Suppressor macrophage treated with lipopolysaccharide for 1 hour (primary cell): ENCODE measurements around the gene SHMT2.

Source experiments
- DNase-seq, 3 donors: peaks; one replicate each; pipeline ENCODE4 v3.0.0-alpha.2; 2020 to 2022

The SHMT2 gene

GRCh38 chr12:57229046-57229633 is 371 bp upstream of the SHMT2 start:
- DNase-seq, result peak; percentile 40 to 57 (median 56)

DNA sequence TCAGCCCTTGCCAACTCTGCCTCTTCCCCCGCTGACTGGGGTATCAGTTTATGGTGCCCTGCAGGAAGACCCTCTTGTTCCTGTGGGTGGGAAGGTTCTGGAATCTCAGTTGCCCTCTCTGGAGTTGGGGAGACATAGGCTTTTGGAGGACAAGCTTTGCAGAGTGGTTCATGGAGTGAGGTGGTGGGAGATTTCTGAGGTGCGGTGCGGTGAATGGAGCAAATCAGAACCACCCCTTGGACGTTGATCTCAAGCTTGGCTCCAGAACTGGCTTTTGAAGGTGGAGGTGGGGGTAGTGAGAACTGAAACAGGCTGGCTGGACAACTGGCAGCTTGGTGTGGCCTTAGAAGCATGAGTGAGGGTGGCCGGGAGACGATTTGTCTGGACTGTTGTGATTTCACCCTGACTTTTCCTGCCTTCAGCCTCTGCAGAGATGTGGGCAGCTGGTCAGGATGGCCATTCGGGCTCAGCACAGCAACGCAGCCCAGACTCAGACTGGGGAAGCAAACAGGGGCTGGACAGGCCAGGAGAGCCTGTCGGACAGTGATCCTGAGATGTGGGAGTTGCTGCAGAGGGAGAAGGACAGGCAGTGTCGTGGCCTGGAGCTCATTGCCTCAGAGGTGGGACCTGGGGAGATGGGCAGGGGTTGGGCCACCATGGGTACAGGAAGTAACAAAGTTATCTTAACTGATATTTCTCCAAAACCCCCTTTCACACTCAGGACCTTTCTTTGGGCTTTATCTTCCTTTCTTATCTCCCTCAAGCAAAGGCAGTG is 1.1 kb downstream of the SHMT2 start:
- DNase-seq, result no peak

DNA sequence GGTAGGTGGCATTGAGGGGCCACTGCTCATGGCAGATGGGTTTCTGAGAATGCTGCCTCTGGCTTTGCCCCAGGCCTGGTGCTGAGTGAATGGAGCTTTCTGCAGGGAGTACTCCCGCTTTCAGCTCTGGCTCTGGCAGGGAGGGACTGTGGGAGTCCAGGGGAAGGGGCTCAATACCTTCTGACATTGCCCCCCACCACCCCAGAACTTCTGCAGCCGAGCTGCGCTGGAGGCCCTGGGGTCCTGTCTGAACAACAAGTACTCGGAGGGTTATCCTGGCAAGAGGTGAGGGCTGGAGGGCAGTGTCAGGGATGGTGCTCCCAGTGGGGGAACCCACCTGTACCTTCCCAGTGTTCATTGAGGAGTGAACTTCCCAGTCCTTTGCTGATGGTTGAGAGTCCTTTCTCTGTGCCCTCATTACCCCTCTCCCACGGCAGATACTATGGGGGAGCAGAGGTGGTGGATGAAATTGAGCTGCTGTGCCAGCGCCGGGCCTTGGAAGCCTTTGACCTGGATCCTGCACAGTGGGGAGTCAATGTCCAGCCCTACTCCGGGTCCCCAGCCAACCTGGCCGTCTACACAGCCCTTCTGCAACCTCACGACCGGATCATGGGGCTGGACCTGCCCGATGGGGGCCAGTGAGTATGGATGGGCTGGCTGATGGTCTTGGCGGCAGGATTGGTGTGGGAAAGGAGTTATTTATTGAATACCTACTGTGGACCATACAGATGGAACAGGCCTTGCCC is 1.9 kb downstream of the SHMT2 start:
- no peak for DNase-seq

DNA sequence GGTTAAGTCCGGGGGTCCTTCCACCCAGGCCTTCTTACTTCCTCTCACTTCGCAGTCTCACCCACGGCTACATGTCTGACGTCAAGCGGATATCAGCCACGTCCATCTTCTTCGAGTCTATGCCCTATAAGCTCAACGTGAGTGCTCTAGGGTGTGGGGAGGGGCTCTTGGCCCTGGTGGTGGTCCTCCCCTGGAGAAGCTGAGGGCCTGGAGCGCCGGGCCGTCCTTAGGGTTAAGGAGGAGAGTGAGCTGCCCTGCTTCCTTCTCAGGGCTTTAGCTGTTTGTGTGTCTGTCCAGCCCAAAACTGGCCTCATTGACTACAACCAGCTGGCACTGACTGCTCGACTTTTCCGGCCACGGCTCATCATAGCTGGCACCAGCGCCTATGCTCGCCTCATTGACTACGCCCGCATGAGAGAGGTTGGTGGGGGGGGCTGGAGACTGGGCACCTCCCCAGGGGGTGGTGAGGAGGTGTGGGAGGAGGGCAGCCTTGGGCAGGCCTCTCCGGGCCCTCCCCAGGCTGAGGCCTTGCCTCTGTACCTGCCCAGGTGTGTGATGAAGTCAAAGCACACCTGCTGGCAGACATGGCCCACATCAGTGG is 2.7 kb downstream of the SHMT2 start:
- no peak for DNase-seq

GRCh38 chr12:57233357-57234232 is 4.1 kb downstream of the SHMT2 start:
- DNase-seq, result peak; percentile 76 to 79 (median 76)

GRCh38 chr12:57234233-57234570 is 4.7 kb downstream of the SHMT2 start:
- DNase-seq, result no peak

- DNase-seq, result peak; percentile 70 to 76 (median 74)
Measured at GRCh38 chr12:57234571-57235016, 5.1 kb downstream of the SHMT2 start.

GRCh38 chr12:57235017-57235727 is 5.7 kb downstream of the SHMT2 start:
- DNase-seq, result no peak

DNA sequence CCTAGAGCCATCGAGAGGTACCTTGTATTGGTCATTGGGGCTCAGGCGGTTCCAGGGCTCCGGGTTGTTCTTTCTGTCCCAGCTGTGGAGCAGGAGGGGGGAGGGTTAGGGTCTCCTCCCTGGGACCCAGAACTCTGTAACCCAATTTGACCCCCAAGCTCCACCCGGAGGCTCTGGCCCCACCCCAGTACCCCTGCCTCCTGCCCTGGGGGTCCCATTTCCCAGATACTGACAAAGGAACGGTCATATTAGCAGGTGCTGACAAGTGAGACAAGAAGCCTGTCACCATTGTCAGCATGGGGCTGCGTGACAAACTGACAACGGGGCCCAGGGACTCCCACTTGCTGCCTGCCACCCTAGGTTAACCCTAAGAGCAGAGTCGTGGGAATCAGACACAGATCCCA is 6.2 kb downstream of the SHMT2 start:
- no peak for DNase-seq

DNA sequence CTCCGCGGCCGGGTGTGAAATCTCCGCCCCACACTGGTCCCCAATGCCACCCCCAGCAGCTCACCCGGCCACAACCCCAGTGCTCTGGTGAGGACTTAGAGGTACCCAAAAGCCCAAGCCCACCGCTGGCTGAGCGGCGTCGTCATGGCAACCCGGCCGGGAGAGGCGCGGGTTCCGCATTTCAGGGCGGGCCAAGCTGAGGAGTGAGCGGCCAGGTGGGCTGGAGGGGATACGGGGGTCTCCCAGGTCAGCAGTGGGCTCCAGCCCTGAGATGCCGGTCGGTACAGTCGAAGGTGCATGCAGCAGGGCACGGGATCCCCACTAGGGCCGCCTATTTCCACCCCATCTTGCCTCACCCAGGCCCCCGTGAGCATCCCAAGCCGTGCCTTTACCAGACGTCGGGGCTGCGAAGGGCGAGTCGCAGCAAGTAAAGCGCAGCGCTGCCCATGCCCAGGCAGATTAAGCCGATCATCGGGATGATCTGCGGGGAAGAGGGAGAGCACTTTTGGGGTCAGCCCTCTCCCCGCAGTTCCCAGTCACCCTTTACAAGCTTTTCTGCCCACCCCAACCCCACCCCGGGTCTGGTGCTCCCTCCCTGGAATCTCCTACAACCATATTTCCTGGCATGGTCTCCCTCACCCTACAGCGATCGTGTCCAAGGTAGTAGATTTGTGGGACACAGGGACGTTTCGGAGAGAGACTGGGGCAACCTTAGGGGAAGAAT is 6.9 kb downstream of the SHMT2 start:
- no peak for DNase-seq

DNA sequence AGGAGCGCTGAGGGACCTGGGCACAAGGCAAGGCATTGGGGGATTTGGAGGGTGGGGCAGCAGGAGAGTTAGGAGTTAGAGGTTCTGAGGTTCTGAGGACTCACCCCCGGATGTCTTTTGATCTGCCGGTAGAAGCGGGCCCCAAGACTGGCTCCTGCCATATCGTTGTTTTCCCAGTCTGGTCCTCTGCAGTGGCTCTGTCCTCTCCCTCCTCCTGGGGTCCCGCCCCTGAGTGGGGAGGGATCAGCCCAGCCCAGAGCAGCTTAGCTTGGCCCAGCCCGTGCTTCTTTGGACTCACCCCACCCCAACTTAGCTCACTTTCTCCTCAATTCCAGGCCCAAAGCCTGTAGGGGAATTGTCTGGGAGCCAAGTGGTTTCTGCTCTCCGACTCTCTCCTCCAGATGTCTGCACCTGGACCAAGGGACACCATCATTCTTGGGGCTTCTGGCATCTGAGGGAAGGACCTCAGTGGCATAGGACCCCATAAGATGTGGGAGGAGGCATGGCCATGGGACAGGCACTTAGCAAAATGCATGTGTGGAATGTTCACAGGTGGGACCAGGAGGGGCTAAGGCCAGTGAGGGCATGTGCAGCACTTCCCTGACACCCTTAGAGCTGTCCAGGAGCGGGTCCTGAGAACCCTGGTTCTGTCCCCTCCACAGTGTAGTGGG is 7.5 kb downstream of the SHMT2 start:
- DNase-seq, result no peak

DNA sequence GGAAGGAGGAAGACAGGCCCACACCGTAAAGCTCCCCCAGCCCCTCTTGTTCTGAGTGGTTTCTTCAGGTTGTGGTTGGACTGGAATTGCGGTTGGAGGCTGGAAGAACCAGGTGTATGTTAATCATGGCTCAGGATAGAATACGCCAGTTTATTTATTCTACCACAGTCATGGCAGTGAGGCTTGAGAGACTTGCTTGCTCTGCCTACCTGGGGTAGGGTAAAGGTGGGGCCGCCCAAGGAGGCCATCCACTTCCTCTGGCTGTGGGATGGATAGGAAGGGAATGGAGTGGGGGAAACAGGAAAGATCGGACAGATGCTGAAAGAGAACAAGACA is 8.1 kb downstream of the SHMT2 start:
- DNase-seq, result no peak

GRCh38 chr12:57237932-57238853 is 8.7 kb downstream of the SHMT2 start:
- DNase-seq, result no peak

GRCh38 chr12:57238854-57239554 is 9.5 kb downstream of the SHMT2 start:
- peak; percentile 91 to 95 (median 95) for DNase-seq

DNA sequence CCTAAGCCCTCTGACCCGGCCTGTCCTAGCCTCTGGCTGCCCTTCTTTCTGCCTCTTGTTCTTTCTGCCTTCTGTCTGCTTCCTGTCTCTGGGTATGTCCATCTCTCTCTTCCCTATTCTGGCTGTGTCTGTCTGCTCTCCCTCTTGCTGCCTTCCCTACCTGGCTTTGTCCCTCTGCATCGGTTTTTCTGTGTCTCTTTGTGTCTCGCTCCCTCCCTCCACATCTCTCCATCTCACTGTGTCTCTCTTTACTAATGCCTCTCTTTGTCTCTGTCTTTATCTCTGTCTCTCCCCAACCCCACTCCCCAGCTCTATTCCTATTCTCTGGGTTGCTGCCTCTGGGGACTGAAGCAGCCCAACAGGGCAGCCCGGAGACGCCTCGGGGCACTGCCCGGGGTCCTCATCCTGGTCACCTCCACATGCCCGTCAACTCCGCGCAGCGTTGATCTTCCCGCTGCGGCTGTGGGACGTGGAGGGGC is 10.1 kb downstream of the SHMT2 start:
- DNase-seq, result no peak

- DNase-seq, result peak; percentile 82 to 88 (median 87)
Measured at GRCh38 chr12:57240066-57240921, 10.8 kb downstream of the SHMT2 start.

- DNase-seq, result no peak
Measured at GRCh38 chr12:57240926-57241401, 11.5 kb downstream of the SHMT2 start.
